Stimulated activated CD8-positive, alpha-beta memory T cell treated with anti-CD3 and anti-CD28 coated beads, Interleukin-15, amount 100 ng/mL, for 48 hours (primary cell): Measurements from ENCODE around the gene PRR20C.
"Not testable (repeated sequence)": the region's sequence is repeated elsewhere in the genome, so short reads cannot be mapped to it uniquely, and the experiment has no call there.

ENCODE experiments used
- DNase-seq, 2 donors: peaks; one replicate each; pipeline ENCODE4 v3.0.0-alpha.2; 2020; ENCODE audit warnings: low read depth in 2 of 2

The PRR20C gene

DNA sequence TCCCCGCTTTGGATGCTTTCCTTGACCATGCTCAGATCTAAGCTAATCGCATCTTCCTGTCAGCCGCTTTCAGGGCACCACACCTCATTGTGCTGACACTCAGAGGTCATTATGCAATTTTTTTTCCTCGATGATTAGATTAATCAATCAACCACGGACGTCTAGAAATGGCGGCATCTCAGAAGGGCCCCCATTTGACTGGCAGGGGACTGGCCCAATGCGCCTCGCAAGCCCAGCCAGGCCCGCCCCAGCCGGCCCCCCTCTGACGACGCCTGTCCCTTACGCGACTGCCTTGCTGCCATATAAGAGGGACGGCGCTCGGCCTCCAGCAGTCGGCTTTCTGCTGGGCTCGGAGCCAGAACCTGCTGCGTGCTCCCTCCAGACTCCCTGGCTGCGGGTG is at the start of gene PRR20C:
TSS of gene PRR20C (plus strand) at position 301 of the 400 bp plus-strand sequence. CDS start 387 bp downstream, outside the sequence.
- not testable (repeated sequence) for DNase-seq

DNA sequence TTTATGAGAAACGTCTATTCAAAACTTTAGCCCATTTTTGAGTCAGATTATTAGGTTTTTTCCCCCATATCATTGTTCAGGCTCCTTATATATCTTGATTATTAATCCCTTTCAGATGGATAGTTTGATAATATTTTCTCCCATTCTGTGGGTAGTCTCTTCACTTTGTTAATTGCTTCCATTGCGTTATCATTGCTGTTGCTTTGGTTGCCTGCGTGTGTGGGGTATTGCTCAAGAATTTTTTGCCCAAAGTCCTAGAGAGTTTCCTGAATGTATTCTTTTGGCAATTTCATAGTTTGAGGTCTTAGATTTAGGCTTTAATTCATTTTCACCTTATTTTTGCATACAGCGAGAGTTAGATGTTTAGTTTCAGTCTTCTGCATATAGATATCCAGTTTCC is 38.9 kb upstream of the PRR20C start:
- DNase-seq, result no peak

DNA sequence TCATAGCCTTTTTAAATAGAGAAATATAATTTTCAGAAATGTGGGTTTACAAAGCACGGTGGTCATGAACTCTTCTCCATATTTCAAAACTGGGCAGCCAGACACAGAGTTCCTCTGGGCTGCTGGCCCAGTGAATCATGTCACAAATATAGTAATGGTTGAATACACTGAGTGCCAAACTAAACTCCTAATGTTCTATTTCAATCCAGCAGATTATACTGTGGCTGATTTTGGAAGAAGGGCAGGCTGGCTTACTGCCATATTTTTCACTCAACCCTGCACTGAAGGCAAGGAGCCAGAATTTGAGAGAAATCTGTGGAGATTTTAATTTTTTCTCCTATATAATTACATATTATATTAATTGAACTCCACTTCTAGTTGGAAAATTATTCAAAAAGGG is 30.2 kb upstream of the PRR20C start:
- no peak for DNase-seq

DNA sequence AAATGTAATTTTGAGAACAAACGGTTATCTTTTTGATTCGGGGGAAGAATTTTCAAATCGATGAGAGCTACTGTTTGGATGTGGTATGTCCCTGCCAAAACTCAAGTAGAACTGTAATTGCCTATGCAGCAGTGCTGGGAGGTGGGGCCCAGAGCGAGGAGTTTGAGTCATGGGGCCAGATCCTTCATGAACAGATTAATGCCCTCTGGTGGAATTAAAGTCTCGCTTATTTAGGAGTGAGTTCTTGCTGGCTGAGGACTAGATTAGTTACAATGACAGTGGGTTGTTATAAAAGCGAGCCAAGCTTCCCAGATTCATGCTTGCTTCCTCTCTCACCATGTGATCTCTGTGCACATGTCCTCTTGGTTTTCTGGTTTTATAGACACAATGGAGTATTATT is 25.0 kb upstream of the PRR20C start:
- no peak for DNase-seq

DNA sequence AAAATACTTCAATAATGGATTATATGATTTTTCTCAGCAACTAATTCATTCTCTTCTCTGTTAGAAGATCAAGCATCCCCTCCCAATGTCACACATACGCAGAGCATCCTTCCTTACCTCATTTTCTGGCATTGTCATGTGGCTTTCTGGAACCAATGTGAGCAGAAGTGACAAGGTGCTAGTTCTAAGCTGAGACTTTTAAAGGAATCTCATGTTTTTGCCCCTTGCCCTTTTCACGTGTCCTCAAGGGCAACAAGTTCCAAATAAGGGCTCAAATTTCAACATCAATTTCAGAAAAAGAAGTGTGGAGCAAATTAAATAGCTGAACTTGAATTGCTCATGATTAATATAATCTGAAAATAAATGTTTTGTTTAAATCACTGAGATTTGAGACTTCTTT is 17.8 kb upstream of the PRR20C start:
- DNase-seq, result no peak

DNA sequence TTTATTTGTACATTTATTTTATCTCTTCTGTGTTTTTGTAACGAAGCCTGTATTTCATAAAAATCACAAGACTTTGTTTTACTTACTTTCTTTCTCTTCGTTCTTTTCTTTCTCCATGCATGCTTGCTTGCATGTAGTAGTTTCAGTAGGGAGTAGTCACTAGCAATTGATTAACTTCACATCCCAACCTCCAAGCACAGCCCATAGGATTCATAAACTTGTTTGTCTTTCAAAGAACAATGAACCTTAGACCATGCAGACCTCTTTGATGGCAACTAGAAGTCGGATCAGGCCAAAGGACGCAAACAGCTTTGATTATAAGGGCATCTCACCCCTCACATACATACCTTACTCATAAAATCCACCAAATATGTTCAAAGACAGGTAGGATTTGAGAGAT is 16.3 kb upstream of the PRR20C start:
- no peak for DNase-seq

DNA sequence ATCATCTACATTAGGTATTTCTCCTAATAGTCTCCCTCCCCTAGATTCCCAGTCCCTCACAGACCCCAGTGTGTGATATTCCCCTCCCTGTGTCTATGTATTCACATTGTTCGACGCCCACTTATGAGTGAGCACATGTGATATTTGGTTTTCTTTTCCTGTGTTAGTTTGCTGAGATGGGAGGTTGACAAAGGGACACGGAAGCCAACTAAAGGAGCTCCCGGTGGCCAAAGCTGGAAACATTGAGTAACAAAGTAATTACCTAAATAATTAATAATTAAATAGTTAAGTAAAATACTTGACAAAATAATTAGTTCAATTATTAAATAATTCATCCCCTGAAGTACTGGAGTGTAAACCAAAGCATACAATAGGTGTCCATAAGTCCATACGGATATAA is 14.9 kb upstream of the PRR20C start:
- no peak for DNase-seq

DNA sequence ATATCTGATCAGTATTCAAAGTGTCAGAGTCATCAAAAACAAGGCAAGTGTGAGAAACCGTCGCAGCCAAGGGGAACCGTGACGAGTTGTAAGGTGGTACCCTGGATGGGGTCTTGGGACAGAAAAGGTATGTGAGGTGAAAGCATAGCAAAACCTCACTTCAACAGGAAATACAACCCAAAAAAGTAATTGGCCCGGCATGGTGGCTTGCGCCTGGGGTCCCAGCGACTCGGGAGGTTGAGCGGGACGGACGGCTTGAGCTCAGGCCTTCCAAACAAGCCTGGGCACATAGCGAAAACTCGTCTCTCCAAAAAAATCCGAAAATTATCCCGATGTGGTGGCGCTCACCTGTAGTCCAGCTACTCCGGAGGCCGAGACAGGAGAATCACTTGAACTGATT is 14.1 kb upstream of the PRR20C start:
- DNase-seq, result not testable (repeated sequence)

DNA sequence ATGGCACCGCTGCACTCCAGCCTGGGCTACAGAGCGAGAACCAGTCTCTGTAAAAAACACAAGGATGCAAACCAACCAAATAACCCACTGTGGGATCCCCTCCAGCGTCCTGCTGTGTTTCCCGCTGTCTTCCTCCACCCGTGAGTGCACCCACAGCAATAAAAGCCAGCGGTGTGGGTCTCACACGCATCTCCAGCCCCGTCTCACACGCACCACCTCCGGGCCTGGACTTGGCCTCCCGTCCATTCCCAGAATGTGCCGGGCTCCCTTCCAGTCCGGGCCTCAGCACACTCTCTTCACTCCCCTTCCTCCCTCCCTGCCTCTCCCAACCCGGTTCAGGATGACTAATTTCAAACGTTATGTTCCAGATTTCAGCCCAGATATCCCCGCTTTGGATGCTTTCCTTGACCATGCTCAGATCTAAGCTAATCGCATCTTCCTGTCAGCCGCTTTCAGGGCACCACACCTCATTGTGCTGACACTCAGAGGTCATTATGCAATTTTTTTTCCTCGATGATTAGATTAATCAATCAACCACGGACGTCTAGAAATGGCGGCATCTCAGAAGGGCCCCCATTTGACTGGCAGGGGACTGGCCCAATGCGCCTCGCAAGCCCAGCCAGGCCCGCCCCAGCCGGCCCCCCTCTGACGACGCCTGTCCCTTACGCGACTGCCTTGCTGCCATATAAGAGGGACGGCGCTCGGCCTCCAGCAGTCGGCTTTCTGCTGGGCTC is 13.5 kb upstream of the PRR20C start, which contains the start of gene PRR20A:
TSS of gene PRR20A (plus strand) at position 684 of the 734 bp plus-strand sequence. CDS start 387 bp downstream, outside the sequence.
- DNase-seq, result not testable (repeated sequence)

DNA sequence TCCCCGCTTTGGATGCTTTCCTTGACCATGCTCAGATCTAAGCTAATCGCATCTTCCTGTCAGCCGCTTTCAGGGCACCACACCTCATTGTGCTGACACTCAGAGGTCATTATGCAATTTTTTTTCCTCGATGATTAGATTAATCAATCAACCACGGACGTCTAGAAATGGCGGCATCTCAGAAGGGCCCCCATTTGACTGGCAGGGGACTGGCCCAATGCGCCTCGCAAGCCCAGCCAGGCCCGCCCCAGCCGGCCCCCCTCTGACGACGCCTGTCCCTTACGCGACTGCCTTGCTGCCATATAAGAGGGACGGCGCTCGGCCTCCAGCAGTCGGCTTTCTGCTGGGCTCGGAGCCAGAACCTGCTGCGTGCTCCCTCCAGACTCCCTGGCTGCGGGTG is 6.7 kb upstream of the PRR20C start, which contains the start of gene PRR20B:
TSS of gene PRR20B (plus strand) at position 301 of the 400 bp plus-strand sequence. CDS start 387 bp downstream, outside the sequence.
- DNase-seq, result not testable (repeated sequence)

DNA sequence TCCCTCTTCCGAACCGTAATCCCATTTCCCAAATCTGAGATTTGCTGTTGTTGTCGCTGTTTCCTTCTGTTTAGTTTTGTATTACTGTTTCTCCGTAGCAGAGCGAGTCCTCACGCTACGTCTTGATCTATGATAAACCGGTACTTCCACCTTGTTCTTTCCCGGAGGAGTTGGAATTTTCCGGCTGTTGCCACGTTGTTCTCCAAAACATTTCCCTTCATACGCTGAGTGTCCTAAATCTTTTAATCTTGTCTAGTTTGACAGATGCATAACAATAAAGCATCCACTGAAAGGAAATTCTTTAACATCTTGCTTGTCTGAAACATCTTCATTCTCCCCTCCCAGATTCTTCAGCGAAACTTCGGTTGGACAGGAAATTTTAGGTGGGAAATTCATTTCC is 5.8 kb upstream of the PRR20C start:
- not testable (repeated sequence) for DNase-seq

DNA sequence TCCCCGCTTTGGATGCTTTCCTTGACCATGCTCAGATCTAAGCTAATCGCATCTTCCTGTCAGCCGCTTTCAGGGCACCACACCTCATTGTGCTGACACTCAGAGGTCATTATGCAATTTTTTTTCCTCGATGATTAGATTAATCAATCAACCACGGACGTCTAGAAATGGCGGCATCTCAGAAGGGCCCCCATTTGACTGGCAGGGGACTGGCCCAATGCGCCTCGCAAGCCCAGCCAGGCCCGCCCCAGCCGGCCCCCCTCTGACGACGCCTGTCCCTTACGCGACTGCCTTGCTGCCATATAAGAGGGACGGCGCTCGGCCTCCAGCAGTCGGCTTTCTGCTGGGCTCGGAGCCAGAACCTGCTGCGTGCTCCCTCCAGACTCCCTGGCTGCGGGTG is 6.5 kb downstream of the PRR20C start, which contains the start of gene PRR20D:
TSS of gene PRR20D (plus strand) at position 301 of the 400 bp plus-strand sequence. CDS start 387 bp downstream, outside the sequence.
- not testable (repeated sequence) for DNase-seq

DNA sequence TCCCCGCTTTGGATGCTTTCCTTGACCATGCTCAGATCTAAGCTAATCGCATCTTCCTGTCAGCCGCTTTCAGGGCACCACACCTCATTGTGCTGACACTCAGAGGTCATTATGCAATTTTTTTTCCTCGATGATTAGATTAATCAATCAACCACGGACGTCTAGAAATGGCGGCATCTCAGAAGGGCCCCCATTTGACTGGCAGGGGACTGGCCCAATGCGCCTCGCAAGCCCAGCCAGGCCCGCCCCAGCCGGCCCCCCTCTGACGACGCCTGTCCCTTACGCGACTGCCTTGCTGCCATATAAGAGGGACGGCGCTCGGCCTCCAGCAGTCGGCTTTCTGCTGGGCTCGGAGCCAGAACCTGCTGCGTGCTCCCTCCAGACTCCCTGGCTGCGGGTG is 13.0 kb downstream of the PRR20C start, which contains the start of gene PRR20E:
TSS of gene PRR20E (plus strand) at position 301 of the 400 bp plus-strand sequence. CDS start 387 bp downstream, outside the sequence.
- DNase-seq, result not testable (repeated sequence)

DNA sequence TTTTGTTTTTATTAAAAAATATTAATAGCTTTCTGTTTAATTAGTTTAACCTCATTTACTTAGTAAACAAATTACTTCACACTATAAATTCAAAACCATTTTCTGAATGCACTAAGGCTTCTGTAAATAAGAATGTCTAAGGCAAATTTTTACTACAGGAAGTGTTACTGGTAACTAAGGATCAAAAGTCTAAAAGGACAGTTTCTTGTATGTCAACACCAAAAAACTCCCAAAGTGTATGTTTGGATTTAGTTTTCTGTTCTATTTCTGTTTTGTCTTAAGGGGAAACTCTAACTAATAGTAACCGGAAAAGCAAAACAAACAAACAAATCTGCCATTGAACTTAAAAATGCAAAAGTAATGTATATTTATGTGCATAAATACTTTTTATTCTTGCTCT is 37.8 kb downstream of the PRR20C start:
- no peak for DNase-seq
